Right atrium auricular region (tissue), 2 donors: ENCODE measurements around the gene HOXA5. TPM values are rescaled to one million over a fixed set of nuclear protein-coding genes. Genes with fewer than 3 reads are reported as not detected.

Experiments
- DNase-seq: peaks from one replicate; pipeline ENCODE4 v3.0.0-alpha.2; 2019; ENCODE audit warnings: low spot score
- H3K27ac ChIP-seq, 2 donors: fragments of 200-600 bp; sonication (generic); 1 replicate in 1 of 2; 2 replicates in 1 of 2; pipeline ENCODE4 v1.5.1; 2016 to 2019
- H3K27me3 ChIP-seq, 2 donors: fragments of 200-600 bp; sonication (generic); one replicate each; pipeline versions ENCODE4 v1.5.1 to v1.6.0; 2017 to 2019
- H3K36me3 ChIP-seq: fragments of 200-600 bp; sonication (generic); one replicate; pipeline ENCODE4 v1.5.1; 2016
- H3K4me1 ChIP-seq, 2 donors: fragments of 200-600 bp; sonication (generic); one replicate each; pipeline versions ENCODE4 v1.5.1 to v1.6.0; 2017 to 2019
- H3K4me3 ChIP-seq, 2 donors: fragments of 200-600 bp; sonication (generic); 1 replicate in 1 of 2; 2 replicates in 1 of 2; pipeline ENCODE4 v1.5.1; 2017 to 2019; ENCODE audit warnings: mild to moderate bottlenecking in 1 of 2, moderate library complexity in 1 of 2
- H3K9me3 ChIP-seq, 2 donors: fragments of 200-600 bp; sonication (generic); one replicate each; pipeline ENCODE4 v1.5.1; 2019
- CTCF ChIP-seq, 2 donors: fragments of 200-600 bp; sonication (generic); IDR thresholded peaks; one replicate each; pipeline ENCODE4 v1.5.1; 2019; ENCODE audit warnings: antibody characterized with exemption in 2 of 2
- total RNA-seq, 2 donors: library from RNA; depleted of rRNA; stranded (reverse); fragments of >200 nt; gene quantifications; one replicate each; pipeline ENCODE4 v1.1.0, GENCODE V29; 2016

HOXA5 gene
- total RNA-seq, 2 donors from 2014 or later = 0.24 to 0.96 TPM

- Histone ChIP-seq H3K27ac (no peak overlapping the region), H3K9me3 (no peaks in the 10 kb centered on the region), H3K27me3 (peaks cover 59 to 97% of the 10 kb centered on the region in 2 donors), H3K4me3 (peak overlapping the region in 1 of 2 donors; percentile 30), H3K36me3 (no peaks in the 10 kb centered on the region), H3K4me1 (peaks cover 0 to 63% of the 10 kb centered on the region in 2 donors)
- no peak for TF ChIP-seq CTCF (IDR thresholded peaks at IDR 0.05)
- DNase-seq = no peak
These were observed 8.0 kb upstream of the HOXA5 start for GRCh38 chr7:27151341-27151930.

- no peaks in the 10 kb centered on the region for H3K9me3 ChIP-seq
- H3K4me3 ChIP-seq = peak overlapping the region in 1 of 2 donors; percentile 30
- peak; percentile 82 to 91 for TF ChIP-seq CTCF (IDR thresholded peaks at IDR 0.05)
- H3K27me3 ChIP-seq = peaks cover 55 to 97% of the 10 kb centered on the region in 2 donors
- H3K4me1 ChIP-seq = peaks cover 0 to 56% of the 10 kb centered on the region in 2 donors
- no peaks in the 10 kb centered on the region for H3K36me3 ChIP-seq
- no peak overlapping the region for H3K27ac ChIP-seq
- no peak for DNase-seq
These were observed 7.3 kb upstream of the HOXA5 start for GRCh38 chr7:27150568-27151340.

GRCh38 chr7:27149842-27150567, 6.5 kb upstream of the HOXA5 start:
- Histone ChIP-seq H3K36me3 (no peaks in the 10 kb centered on the region), H3K9me3 (no peaks in the 10 kb centered on the region), H3K27ac (no peak overlapping the region), H3K4me3 (no peak overlapping the region), H3K27me3 (peaks cover 53 to 97% of the 10 kb centered on the region in 2 donors), H3K4me1 (peaks cover 0 to 56% of the 10 kb centered on the region in 2 donors)
- TF ChIP-seq CTCF (IDR thresholded peaks at IDR 0.05) = no peak
- no peak for DNase-seq

- peaks cover 0 to 57% of the 10 kb centered on the region in 2 donors for H3K4me1 ChIP-seq
- H3K9me3 ChIP-seq = no peaks in the 10 kb centered on the region
- H3K4me3 ChIP-seq = no peak overlapping the region
- H3K27me3 ChIP-seq = peaks cover 57 to 97% of the 10 kb centered on the region in 2 donors
- H3K36me3 ChIP-seq = no peaks in the 10 kb centered on the region
- no peak for TF ChIP-seq CTCF (IDR thresholded peaks at IDR 0.05)
- no peak overlapping the region for H3K27ac ChIP-seq
- DNase-seq = no peak
These were observed 5.5 kb upstream of the HOXA5 start for GRCh38 chr7:27148756-27149641.

- no peak for DNase-seq
- H3K36me3 ChIP-seq = no peaks in the 10 kb centered on the region
- H3K4me1 ChIP-seq = peaks cover 0 to 66% of the 10 kb centered on the region in 2 donors
- H3K27ac ChIP-seq = no peak overlapping the region
- peak overlapping the region in 1 of 2 donors; percentile 34 for H3K4me3 ChIP-seq
- TF ChIP-seq CTCF (IDR thresholded peaks at IDR 0.05) = no peak
- no peaks in the 10 kb centered on the region for H3K9me3 ChIP-seq
- H3K27me3 ChIP-seq = peaks cover 52 to 95% of the 10 kb centered on the region in 2 donors
These were observed 4.7 kb upstream of the HOXA5 start for GRCh38 chr7:27148031-27148755.
